PC-3 (cell line): ENCODE results near the gene UFSP1.

Experiments
- CTCF ChIP-seq: fragments of 300-600 bp; sonication (generic); conservative IDR thresholded peaks from 2 replicates; pipeline ENCODE4 v1.5.1; 2017; ENCODE audit warnings: antibody characterized with exemption, low read depth, mild to moderate bottlenecking, low read length
- EZH2 ChIP-seq: fragments of 300-600 bp; sonication (generic); IDR thresholded peaks from one replicate; pipeline ENCODE4 v1.6.1; 2017; ENCODE audit warnings: antibody characterized with exemption, mild to moderate bottlenecking, low read length; ENCODE audit not compliant: unreplicated experiment

- TF ChIP-seq CTCF = no peak
- TF ChIP-seq EZH2 = no peak
Measured at GRCh38 chr7:100887516-100888290, 1.8 kb downstream of the UFSP1 start.
